HEK293 (cell line): Measurements from ENCODE around the gene HARS1.

ENCODE experiments used
- GLI2 ChIP-seq: fragments of 450-650 bp; formaldehyde crosslinking; IDR thresholded peaks from 2 replicates; pipeline ENCODE4; 2017; ENCODE audit warnings: missing biosample characterization, missing genetic modification characterization, low read depth, borderline replicate concordance
- KLF8 ChIP-seq: fragments of 450-650 bp; formaldehyde crosslinking; IDR thresholded peaks from 2 replicates; pipeline ENCODE4 v1.5.1; 2016; ENCODE audit warnings: missing biosample characterization, missing genetic modification characterization
- OVOL3 ChIP-seq: fragments of 450-650 bp; formaldehyde crosslinking; IDR thresholded peaks from 2 replicates; pipeline ENCODE4 v1.5.1; 2016; ENCODE audit warnings: missing biosample characterization, missing genetic modification characterization
- PRDM10 ChIP-seq: fragments of 450-650 bp; formaldehyde crosslinking; IDR thresholded peaks from 2 replicates; pipeline ENCODE4 v1.5.1; 2016; ENCODE audit warnings: missing biosample characterization, missing genetic modification characterization
- ZBTB10 ChIP-seq: fragments of 450-650 bp; formaldehyde crosslinking; IDR thresholded peaks from 2 replicates; pipeline ENCODE4 v1.5.1; 2016; ENCODE audit warnings: missing biosample characterization, missing genetic modification characterization
- ZBTB21 ChIP-seq: fragments of 450-650 bp; formaldehyde crosslinking; IDR thresholded peaks from 2 replicates; pipeline ENCODE4 v1.5.1; 2017; ENCODE audit warnings: missing biosample characterization, missing genetic modification characterization
- ZBTB26 ChIP-seq: fragments of 450-650 bp; formaldehyde crosslinking; optimal IDR thresholded peaks from 2 replicates; pipeline ENCODE3; 2016; ENCODE audit warnings: missing biosample characterization, mild to moderate bottlenecking, missing genetic modification characterization
- ZBTB44 ChIP-seq: fragments of 450-650 bp; IDR thresholded peaks from 2 replicates; pipeline ENCODE4 v1.5.1; 2018; ENCODE audit warnings: missing biosample characterization, mild to moderate bottlenecking, missing genetic modification characterization
- ZNF121 ChIP-seq: fragments of 450-650 bp; formaldehyde crosslinking; IDR thresholded peaks from 2 replicates; pipeline ENCODE4 v1.5.1; 2016; ENCODE audit warnings: missing biosample characterization, missing genetic modification characterization
- ZNF175 ChIP-seq: fragments of 450-650 bp; formaldehyde crosslinking; IDR thresholded peaks from 2 replicates; pipeline ENCODE4 v1.5.1; 2016; ENCODE audit warnings: missing biosample characterization, missing genetic modification characterization
- ZNF280D ChIP-seq: fragments of 450-650 bp; formaldehyde crosslinking; IDR thresholded peaks from 2 replicates; pipeline ENCODE4 v1.5.1; 2016; ENCODE audit warnings: missing biosample characterization, missing genetic modification characterization
- ZNF292 ChIP-seq: fragments of 450-650 bp; formaldehyde crosslinking; IDR thresholded peaks from 2 replicates; pipeline ENCODE4 v1.5.1; 2016; ENCODE audit warnings: low read depth, missing biosample characterization, missing genetic modification characterization, borderline replicate concordance
- ZNF311 ChIP-seq: fragments of 450-650 bp; formaldehyde crosslinking; IDR thresholded peaks from 2 replicates; pipeline ENCODE4 v1.5.1; 2017; ENCODE audit warnings: missing biosample characterization, missing genetic modification characterization, borderline replicate concordance
- ZNF324 ChIP-seq: fragments of 450-650 bp; formaldehyde crosslinking; IDR thresholded peaks from 2 replicates; pipeline ENCODE4 v1.5.1; 2016; ENCODE audit warnings: missing biosample characterization, missing genetic modification characterization
- ZNF335 ChIP-seq: fragments of 450-650 bp; formaldehyde crosslinking; conservative IDR thresholded peaks from 2 replicates; pipeline ENCODE4 v1.5.1; 2016; ENCODE audit warnings: missing biosample characterization, missing genetic modification characterization
- ZNF510 ChIP-seq: fragments of 450-650 bp; formaldehyde crosslinking; IDR thresholded peaks from 2 replicates; pipeline ENCODE4 v1.5.1; 2018; ENCODE audit warnings: mild to moderate bottlenecking, missing genetic modification characterization, missing biosample characterization; ENCODE audit not compliant: insufficient replicate concordance
- ZNF549 ChIP-seq: fragments of 450-650 bp; IDR thresholded peaks from 2 replicates; pipeline ENCODE4 v1.5.1; 2018; ENCODE audit warnings: missing biosample characterization, missing genetic modification characterization, mild to moderate bottlenecking, inconsistent platforms, moderate library complexity
- ZNF571 ChIP-seq: fragments of 450-650 bp; formaldehyde crosslinking; IDR thresholded peaks from 2 replicates; pipeline ENCODE4 v1.5.0; 2017; ENCODE audit warnings: missing biosample characterization, missing genetic modification characterization
- ZNF580 ChIP-seq: fragments of 450-650 bp; formaldehyde crosslinking; IDR thresholded peaks from 2 replicates; pipeline ENCODE4 v1.5.1; 2016; ENCODE audit warnings: missing biosample characterization, missing genetic modification characterization
- ZNF596 ChIP-seq: fragments of 450-650 bp; IDR thresholded peaks from 2 replicates; pipeline ENCODE4 v1.5.0; 2018; ENCODE audit warnings: missing biosample characterization, mild to moderate bottlenecking, missing genetic modification characterization, moderate library complexity
- ZNF623 ChIP-seq: fragments of 450-650 bp; formaldehyde crosslinking; IDR thresholded peaks from 2 replicates; pipeline ENCODE4 v1.5.1; 2016; ENCODE audit warnings: missing biosample characterization, missing genetic modification characterization
- ZNF704 ChIP-seq: fragments of 450-650 bp; formaldehyde crosslinking; IDR thresholded peaks from 2 replicates; pipeline ENCODE4 v1.5.1; 2016; ENCODE audit warnings: missing biosample characterization, missing genetic modification characterization
- ZNF768 ChIP-seq: fragments of 450-650 bp; formaldehyde crosslinking; IDR thresholded peaks from 2 replicates; pipeline ENCODE4 v1.5.1; 2018; ENCODE audit warnings: missing biosample characterization, mild to moderate bottlenecking, missing genetic modification characterization
- ZNF837 ChIP-seq: fragments of 450-650 bp; formaldehyde crosslinking; IDR thresholded peaks from 2 replicates; pipeline ENCODE4 v1.5.1; 2016; ENCODE audit warnings: missing biosample characterization, missing genetic modification characterization
- ZSCAN23 ChIP-seq: fragments of 450-650 bp; formaldehyde crosslinking; IDR thresholded peaks from 2 replicates; pipeline ENCODE4 v1.5.1; 2016; ENCODE audit warnings: missing biosample characterization, missing genetic modification characterization

HARS1 gene

GRCh38 chr5:140664359-140665119 is 26.6 kb downstream of the HARS1 start, which contains the start of gene WDR55 (continued):
- no peak for TF ChIP-seq ZNF623 (tag by site-specific recombination)
- TF ChIP-seq ZNF324 (tag by site-specific recombination) = no peak; the same call in 1 of the 2 replicates
- TF ChIP-seq ZSCAN23 (tag by site-specific recombination) = 0 out of 2 replicates have a peak, but pooled peaks have one; percentile 54
- no peak for TF ChIP-seq ZNF704 (tag by site-specific recombination)
- TF ChIP-seq ZNF768 = no peak
- no peak; the same call in 1 of the 2 replicates for TF ChIP-seq ZBTB10
- no peak for TF ChIP-seq ZNF121 (tag by site-specific recombination)
- no peak for TF ChIP-seq ZNF510 (tag by site-specific recombination)
- no peak for TF ChIP-seq ZNF311 (tag by site-specific recombination)
- TF ChIP-seq GLI2 (tag by site-specific recombination) = no peak
- peak; percentile 86 for TF ChIP-seq ZBTB21
- no peak for TF ChIP-seq OVOL3 (tag by site-specific recombination)
- peak; percentile 89 for TF ChIP-seq PRDM10 (tag by site-specific recombination)
- TF ChIP-seq ZNF596 (tag by site-specific recombination) = no peak
- peak; percentile 71 for TF ChIP-seq ZBTB26 (tag by site-specific recombination)
- TF ChIP-seq ZNF580 (tag by site-specific recombination) = peak; percentile 84
- TF ChIP-seq ZNF837 (tag by site-specific recombination) = no peak
- TF ChIP-seq ZNF175 (tag by site-specific recombination) = no peak
- 0 out of 2 replicates have a peak, but pooled peaks have one; percentile 9 for TF ChIP-seq ZBTB44
- TF ChIP-seq ZNF549 (tag by site-specific recombination) = no peak
- TF ChIP-seq ZNF280D = no peak
- TF ChIP-seq KLF8 (tag by site-specific recombination) = peak; percentile 81
- no peak for TF ChIP-seq ZNF571 (tag by site-specific recombination)
- no peak for TF ChIP-seq ZNF292 (tag by site-specific recombination)
- peak; percentile 57 for TF ChIP-seq ZNF335 (tag by site-specific recombination)
